ENCODE results near the gene MBD6.

MBD6 gene

DNA sequence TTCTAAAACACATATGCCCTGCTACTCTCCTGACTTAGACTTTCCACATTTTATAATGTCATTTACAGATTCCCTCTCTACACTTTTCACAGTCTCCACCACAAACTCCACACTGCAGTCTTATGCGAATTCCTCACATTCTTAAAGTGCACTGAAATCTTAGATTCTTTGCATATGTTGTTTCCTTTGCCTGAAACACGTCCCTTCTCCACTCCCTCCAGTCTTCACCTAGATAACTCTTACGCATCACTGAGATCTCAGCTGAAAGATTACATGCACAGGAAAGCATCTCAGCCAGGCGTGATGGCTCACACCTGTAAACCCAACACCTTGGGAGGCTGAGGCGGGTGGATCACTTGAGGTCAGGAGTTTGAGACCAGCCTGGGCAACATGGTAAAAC, 39.2 kb upstream of the MBD6 start:
- H3K4me1 ChIP-seq (ENCODE audit: insufficient read depth, insufficient read length) = peaks cover 4% of the 10 kb centered on the region
- no peak overlapping the region for H3K9ac ChIP-seq (ENCODE audit: insufficient read length, low read depth)
- peaks cover under 1% of the 10 kb centered on the region for H3K36me3 ChIP-seq (ENCODE audit: insufficient read depth, insufficient read length, low read length)
- no peaks in the 10 kb centered on the region for H3K27me3 ChIP-seq (ENCODE audit: insufficient read depth, insufficient read length)
- no peak for DNase-seq (ENCODE audit: low read depth, low spot score)
- no peak for TF ChIP-seq SUZ12 (IDR thresholded peaks at IDR 0.05; ENCODE audit: extremely low read depth, insufficient read depth, insufficient read length)
- TF ChIP-seq YY1 (IDR thresholded peaks at IDR 0.05; ENCODE audit: insufficient read depth, insufficient read length) = no peak
- no peak for TF ChIP-seq ZNF274 (IDR thresholded peaks at IDR 0.05; ENCODE audit: low read depth, low read length)
- no peaks in the 10 kb centered on the region for H3K9me3 ChIP-seq (ENCODE audit: insufficient read depth, low read length)
- H3K4me3 ChIP-seq (ENCODE audit: insufficient read length, low read depth) = no peak overlapping the region

DNA sequence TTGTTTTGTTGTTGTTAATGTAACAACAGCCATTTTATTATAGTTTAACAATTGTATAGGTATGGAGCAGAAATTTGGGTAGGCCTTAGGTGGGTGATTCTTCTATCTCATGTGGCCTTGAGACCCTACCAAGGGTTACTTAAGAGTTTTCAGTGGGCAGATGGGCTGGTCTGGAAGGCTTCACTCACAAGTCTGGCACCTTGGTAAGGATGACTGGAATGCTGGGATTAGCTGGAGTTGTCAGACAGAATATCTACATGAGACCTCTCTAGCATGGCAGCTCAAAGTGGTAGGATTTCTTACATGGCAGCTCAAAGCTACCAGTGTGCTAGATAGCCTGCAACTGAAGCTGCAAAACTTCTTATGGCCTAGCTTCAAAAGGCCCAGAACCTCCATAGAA, 36.9 kb upstream of the MBD6 start:
- TF ChIP-seq ZNF274 (IDR thresholded peaks at IDR 0.05; ENCODE audit: low read depth, low read length) = no peak
- no peak for TF ChIP-seq YY1 (IDR thresholded peaks at IDR 0.05; ENCODE audit: insufficient read depth, insufficient read length)
- TF ChIP-seq SUZ12 (IDR thresholded peaks at IDR 0.05; ENCODE audit: extremely low read depth, insufficient read depth, insufficient read length) = no peak
- H3K4me1 ChIP-seq (ENCODE audit: insufficient read depth, insufficient read length) = peaks cover 11% of the 10 kb centered on the region
- no peaks in the 10 kb centered on the region for H3K9me3 ChIP-seq (ENCODE audit: insufficient read depth, low read length)
- no peak for DNase-seq (ENCODE audit: low read depth, low spot score)
- no peaks in the 10 kb centered on the region for H3K27me3 ChIP-seq (ENCODE audit: insufficient read depth, insufficient read length)
- H3K4me3 ChIP-seq (ENCODE audit: insufficient read length, low read depth) = no peak overlapping the region
- H3K36me3 ChIP-seq (ENCODE audit: insufficient read depth, insufficient read length, low read length) = peaks cover 23% of the 10 kb centered on the region
- no peak overlapping the region for H3K9ac ChIP-seq (ENCODE audit: insufficient read length, low read depth)

DNA sequence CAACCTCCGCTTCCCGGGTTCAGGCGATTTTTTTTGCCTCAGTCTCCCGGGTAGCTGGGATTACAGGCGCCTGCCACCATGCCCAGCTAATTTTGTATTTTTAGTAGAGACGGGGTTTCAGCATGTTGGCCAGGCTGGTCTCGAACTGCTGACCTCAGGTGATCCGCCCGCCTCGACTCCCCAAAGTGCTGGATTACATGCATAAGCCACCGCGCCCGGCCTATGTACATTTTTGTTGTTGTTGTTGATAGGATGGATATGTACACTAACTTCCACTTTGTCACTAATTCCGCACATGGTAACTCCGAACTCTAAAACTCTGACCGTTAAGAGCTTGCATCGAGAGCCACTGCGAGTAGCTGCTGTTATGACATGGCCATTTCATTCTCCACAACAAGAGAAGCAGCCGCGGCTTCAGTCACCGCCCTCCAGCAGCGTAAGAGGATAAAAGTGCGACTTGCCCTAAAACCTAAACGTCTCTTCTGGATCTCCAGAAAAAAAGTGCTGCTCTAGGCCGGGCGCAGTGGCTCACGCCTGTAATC, 35.5 kb upstream of the MBD6 start:
- Histone ChIP-seq H3K27me3 (ENCODE audit: insufficient read depth, insufficient read length) (no peaks in the 10 kb centered on the region), H3K4me3 (ENCODE audit: insufficient read length, low read depth) (no peak overlapping the region), H3K9ac (ENCODE audit: insufficient read length, low read depth) (no peak overlapping the region), H3K9me3 (ENCODE audit: insufficient read depth, low read length) (no peaks in the 10 kb centered on the region), H3K4me1 (ENCODE audit: insufficient read depth, insufficient read length) (peaks cover 9% of the 10 kb centered on the region), H3K36me3 (ENCODE audit: insufficient read depth, insufficient read length, low read length) (peaks cover 35% of the 10 kb centered on the region)
- TF ChIP-seq YY1 (IDR thresholded peaks at IDR 0.05; ENCODE audit: insufficient read depth, insufficient read length) (no peak), SUZ12 (IDR thresholded peaks at IDR 0.05; ENCODE audit: extremely low read depth, insufficient read depth, insufficient read length) (no peak), ZNF274 (IDR thresholded peaks at IDR 0.05; ENCODE audit: low read depth, low read length) (no peak)
- no peak for DNase-seq (ENCODE audit: low read depth, low spot score)

DNA sequence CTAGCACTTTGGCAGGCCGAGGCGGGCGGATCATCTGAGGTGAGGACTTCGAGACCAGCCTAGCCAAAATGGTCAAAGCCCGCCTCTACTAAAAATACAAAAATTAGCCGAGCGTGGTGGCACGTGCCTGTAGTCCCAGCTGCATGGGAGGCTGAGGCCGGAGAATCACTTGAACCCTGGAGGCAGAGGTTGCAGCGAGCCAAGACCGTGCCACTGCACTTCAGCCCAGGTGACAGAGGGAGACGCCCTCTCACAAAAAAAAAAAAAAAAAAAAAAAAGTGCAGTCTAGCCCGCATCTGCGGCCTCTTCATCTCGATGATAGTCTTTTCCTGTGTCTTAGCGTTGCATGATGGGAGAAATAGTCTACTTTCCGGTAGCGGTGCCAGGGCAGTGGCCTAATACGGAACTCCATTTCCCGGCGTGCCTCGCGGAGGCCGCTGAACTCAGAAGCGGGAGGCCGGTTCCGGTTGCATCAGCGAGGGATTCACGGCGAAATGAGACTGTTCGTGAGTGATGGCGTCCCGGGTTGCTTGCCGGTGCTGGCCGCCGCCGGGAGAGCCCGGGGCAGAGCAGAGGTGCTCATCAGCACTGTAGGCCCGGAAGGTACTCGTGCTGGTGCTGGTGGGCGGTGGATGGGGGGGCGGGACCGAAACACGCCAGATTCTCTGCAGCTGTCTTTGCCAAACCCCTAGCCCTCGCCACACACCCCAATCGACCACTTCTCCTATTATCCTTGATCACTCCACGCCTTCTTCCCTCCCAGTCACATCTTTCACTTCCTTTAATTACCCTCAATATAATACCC, 34.8 kb upstream of the MBD6 start, which contains the start of gene MARS1:
TSS of gene MARS1 (plus strand) at position 472 of the 805 bp plus-strand sequence. CDS start at position 495, 23 bp downstream.
- Histone ChIP-seq H3K9me3 (ENCODE audit: insufficient read depth, low read length) (no peaks in the 10 kb centered on the region; the same call in 1 of the 2 replicates), H3K4me1 (ENCODE audit: insufficient read depth, insufficient read length) (peaks cover 9% of the 10 kb centered on the region), H3K36me3 (ENCODE audit: insufficient read depth, insufficient read length, low read length) (peaks cover 42% of the 10 kb centered on the region), H3K27me3 (ENCODE audit: insufficient read depth, insufficient read length) (no peaks in the 10 kb centered on the region), H3K4me3 (ENCODE audit: insufficient read length, low read depth) (peak within 1 kb of the TSS; percentile 98), H3K9ac (ENCODE audit: insufficient read length, low read depth) (peak within 1 kb of the TSS; percentile 99)
- TF ChIP-seq ZNF274 (IDR thresholded peaks at IDR 0.05; ENCODE audit: low read depth, low read length) (no peak), SUZ12 (IDR thresholded peaks at IDR 0.05; ENCODE audit: extremely low read depth, insufficient read depth, insufficient read length) (no peak), YY1 (IDR thresholded peaks at IDR 0.05; ENCODE audit: insufficient read depth, insufficient read length) (no peak)
- DNase-seq (ENCODE audit: low read depth, low spot score) = peak; percentile 95

DNA sequence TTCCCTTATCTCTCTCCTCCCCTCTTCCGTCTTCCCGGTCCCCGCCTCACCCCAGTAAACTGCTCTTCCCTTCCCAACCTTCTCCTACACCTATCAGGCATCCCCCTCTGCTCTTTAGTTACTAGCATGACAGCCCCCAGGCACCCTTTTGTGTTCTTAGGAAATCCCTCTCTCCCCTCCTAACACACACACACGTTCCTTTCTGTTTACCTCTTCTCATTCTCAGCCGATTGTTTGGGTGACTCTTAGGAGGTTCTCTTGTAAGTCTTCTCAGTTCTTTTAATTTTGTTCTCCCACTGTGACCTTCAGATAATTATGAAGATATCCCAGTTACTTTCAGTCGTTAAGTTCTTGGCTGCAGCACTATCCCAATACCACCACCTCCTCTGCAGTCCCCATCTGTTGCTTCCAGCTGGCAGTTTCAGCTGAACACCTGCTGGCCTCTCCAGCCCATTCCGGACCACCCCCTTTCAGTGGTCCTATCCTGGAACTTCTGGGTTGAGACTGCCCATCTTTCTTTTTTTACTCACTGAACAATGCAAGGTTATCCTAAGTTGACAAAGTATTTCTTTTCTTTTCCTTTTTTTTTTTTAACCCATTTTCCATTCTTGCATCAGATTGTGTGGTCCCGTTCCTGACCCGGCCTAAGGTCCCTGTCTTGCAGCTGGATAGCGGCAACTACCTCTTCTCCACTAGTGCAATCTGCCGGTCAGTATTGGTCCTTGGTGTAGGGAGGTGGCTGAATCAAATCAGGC, 34.0 kb upstream of the MBD6 start:
- H3K4me3 ChIP-seq (ENCODE audit: insufficient read length, low read depth) = peak overlapping the region; percentile 98
- no peak for TF ChIP-seq SUZ12 (IDR thresholded peaks at IDR 0.05; ENCODE audit: extremely low read depth, insufficient read depth, insufficient read length)
- peaks cover 45% of the 10 kb centered on the region for H3K36me3 ChIP-seq (ENCODE audit: insufficient read depth, insufficient read length, low read length)
- no peak for DNase-seq (ENCODE audit: low read depth, low spot score)
- H3K9me3 ChIP-seq (ENCODE audit: insufficient read depth, low read length) = no peaks in the 10 kb centered on the region; the same call in 1 of the 2 replicates
- H3K9ac ChIP-seq (ENCODE audit: insufficient read length, low read depth) = peak overlapping the region; percentile 99
- H3K4me1 ChIP-seq (ENCODE audit: insufficient read depth, insufficient read length) = peaks cover 9% of the 10 kb centered on the region
- no peaks in the 10 kb centered on the region for H3K27me3 ChIP-seq (ENCODE audit: insufficient read depth, insufficient read length)

DNA sequence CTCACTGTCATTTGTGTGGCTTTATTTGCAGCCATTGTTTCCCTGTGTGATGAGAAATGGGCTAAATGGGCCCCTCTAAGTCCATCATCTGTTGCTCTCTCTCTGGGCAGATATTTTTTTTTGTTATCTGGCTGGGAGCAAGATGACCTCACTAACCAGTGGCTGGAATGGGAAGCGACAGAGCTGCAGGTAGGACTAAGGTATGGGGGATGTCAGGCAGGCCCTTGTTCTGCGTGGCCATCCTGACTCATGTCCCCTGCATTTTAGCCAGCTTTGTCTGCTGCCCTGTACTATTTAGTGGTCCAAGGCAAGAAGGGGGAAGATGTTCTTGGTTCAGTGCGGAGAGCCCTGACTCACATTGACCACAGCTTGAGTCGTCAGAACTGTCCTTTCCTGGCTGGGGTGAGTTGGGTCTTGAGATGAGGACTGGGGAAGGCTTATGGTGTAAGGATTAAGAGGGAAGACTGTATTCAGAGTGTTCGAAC, 33.4 kb upstream of the MBD6 start:
- H3K27me3 ChIP-seq (ENCODE audit: insufficient read depth, insufficient read length) = no peaks in the 10 kb centered on the region
- H3K36me3 ChIP-seq (ENCODE audit: insufficient read depth, insufficient read length, low read length) = peaks cover 47% of the 10 kb centered on the region
- H3K4me3 ChIP-seq (ENCODE audit: insufficient read length, low read depth) = peak overlapping the region; percentile 98
- no peak for TF ChIP-seq ZNF274 (IDR thresholded peaks at IDR 0.05; ENCODE audit: low read depth, low read length)
- TF ChIP-seq SUZ12 (IDR thresholded peaks at IDR 0.05; ENCODE audit: extremely low read depth, insufficient read depth, insufficient read length) = no peak
- TF ChIP-seq YY1 (IDR thresholded peaks at IDR 0.05; ENCODE audit: insufficient read depth, insufficient read length) = no peak
- peaks cover 9% of the 10 kb centered on the region for H3K4me1 ChIP-seq (ENCODE audit: insufficient read depth, insufficient read length)
- H3K9me3 ChIP-seq (ENCODE audit: insufficient read depth, low read length) = no peaks in the 10 kb centered on the region; the same call in 1 of the 2 replicates
- no peak for DNase-seq (ENCODE audit: low read depth, low spot score)
- peak overlapping the region; percentile 99 for H3K9ac ChIP-seq (ENCODE audit: insufficient read length, low read depth)

DNA sequence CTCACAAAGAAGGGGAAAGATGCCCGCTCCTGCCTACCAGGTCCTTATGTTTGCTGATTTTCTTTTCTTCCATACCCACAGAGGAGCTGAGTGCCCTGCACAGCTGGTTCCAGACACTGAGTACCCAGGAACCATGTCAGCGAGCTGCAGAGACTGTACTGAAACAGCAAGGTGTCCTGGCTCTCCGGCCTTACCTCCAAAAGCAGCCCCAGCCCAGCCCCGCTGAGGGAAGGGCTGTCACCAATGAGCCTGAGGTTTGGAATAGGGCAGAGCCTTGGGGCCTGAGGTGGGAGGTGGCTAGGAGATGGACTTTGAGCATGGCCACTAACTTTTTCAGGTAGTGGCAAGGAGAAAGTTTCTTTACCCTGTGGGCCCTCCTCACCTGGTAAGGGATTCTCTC, 32.5 kb upstream of the MBD6 start:
- H3K4me3 ChIP-seq (ENCODE audit: insufficient read length, low read depth) = no peak overlapping the region
- H3K27me3 ChIP-seq (ENCODE audit: insufficient read depth, insufficient read length) = no peaks in the 10 kb centered on the region
- H3K9me3 ChIP-seq (ENCODE audit: insufficient read depth, low read length) = no peaks in the 10 kb centered on the region; the same call in 1 of the 2 replicates
- DNase-seq (ENCODE audit: low read depth, low spot score) = no peak
- H3K9ac ChIP-seq (ENCODE audit: insufficient read length, low read depth) = peak overlapping the region; percentile 44
- no peak for TF ChIP-seq SUZ12 (IDR thresholded peaks at IDR 0.05; ENCODE audit: extremely low read depth, insufficient read depth, insufficient read length)
- no peak for TF ChIP-seq YY1 (IDR thresholded peaks at IDR 0.05; ENCODE audit: insufficient read depth, insufficient read length)
- TF ChIP-seq ZNF274 (IDR thresholded peaks at IDR 0.05; ENCODE audit: low read depth, low read length) = no peak
- H3K4me1 ChIP-seq (ENCODE audit: insufficient read depth, insufficient read length) = peaks cover 9% of the 10 kb centered on the region
- peaks cover 50% of the 10 kb centered on the region for H3K36me3 ChIP-seq (ENCODE audit: insufficient read depth, insufficient read length, low read length)
